GM12865 (cell line): ENCODE data around the gene NRXN2.

Experiments used
- DNase-seq: peaks from one replicate; pipeline ENCODE4 v3.0.0; 2010; ENCODE audit warnings: low read depth
- H3K4me3 ChIP-seq: 2 replicates; pipeline ENCODE4 v1.5.1; 2011; ENCODE audit warnings: mild to moderate bottlenecking, low read depth, low read length, control low read depth
- TF ChIP-seq, protein P1 (sequence below): IDR thresholded peaks from 2 replicates; pipeline ENCODE4 v1.5.1; 2011; ENCODE audit warnings: low read length, control low read depth, low read depth, inconsistent platforms; ENCODE audit not compliant: insufficient read depth; ENCODE audit errors: missing control alignments

Gene NRXN2

DNA sequence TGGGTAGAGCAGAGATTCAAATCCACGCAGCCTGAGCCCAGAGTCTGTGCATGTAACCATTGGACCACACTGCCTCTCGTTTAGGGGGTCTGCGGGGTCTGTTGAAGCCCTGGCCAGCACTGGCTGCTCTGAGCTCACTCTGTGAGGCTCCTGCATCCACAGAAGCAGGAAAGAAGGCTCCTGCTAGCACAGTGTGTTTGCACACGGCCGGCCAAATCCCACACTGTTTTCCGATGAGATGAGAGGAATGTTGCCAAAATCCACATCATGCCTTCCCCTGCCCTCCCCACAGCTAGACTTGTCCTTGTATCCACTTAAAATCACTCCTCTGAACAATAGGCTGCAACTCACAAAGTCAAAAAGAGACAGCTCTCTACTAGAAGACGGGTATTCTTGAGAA, 142.6 kb downstream of the NRXN2 start:
- H3K4me3 ChIP-seq = no peak overlapping the region
- TF ChIP-seq, protein P1, sequence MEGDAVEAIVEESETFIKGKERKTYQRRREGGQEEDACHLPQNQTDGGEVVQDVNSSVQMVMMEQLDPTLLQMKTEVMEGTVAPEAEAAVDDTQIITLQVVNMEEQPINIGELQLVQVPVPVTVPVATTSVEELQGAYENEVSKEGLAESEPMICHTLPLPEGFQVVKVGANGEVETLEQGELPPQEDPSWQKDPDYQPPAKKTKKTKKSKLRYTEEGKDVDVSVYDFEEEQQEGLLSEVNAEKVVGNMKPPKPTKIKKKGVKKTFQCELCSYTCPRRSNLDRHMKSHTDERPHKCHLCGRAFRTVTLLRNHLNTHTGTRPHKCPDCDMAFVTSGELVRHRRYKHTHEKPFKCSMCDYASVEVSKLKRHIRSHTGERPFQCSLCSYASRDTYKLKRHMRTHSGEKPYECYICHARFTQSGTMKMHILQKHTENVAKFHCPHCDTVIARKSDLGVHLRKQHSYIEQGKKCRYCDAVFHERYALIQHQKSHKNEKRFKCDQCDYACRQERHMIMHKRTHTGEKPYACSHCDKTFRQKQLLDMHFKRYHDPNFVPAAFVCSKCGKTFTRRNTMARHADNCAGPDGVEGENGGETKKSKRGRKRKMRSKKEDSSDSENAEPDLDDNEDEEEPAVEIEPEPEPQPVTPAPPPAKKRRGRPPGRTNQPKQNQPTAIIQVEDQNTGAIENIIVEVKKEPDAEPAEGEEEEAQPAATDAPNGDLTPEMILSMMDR = no peak
- no peak for DNase-seq

DNA sequence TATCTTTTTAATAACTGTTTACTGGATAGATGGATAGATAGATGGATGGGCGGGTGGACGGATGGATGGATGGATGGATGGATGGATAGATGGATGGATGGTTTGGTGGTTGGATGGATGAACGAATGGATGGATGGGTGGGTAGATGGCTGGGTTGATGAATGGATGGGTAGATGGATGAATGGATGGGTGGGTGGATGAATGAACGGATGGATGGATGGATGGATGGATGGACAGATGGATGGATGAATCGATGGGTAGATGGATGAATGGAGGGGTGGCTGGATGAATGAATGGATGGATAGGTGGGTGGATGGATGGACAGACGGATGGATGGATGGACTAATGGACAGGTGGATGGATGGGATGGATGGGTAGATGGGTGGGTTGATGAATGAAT, 145.8 kb downstream of the NRXN2 start:
- TF ChIP-seq, protein P1 = no peak
- H3K4me3 ChIP-seq = no peak overlapping the region
- DNase-seq = no peak

DNA sequence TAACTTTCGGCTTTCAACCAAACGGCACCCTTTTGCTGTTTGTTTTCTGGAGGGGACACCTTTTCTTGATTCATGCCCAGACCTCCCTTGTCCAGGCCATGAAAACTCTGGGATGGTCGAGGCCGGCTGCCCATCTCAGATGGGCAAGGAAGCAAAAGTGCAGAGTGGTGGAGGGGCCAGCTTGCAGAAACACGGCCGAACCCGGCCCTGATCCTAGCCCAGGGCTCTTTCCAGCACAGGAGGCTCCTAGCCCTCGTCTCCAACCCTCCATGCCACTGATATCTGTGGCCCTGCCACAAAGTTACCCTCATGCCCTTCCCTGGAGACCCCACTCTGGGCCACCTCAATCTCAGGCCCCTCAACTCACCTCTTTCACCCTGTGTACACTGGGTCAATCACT, 150.9 kb downstream of the NRXN2 start:
- no peak overlapping the region for H3K4me3 ChIP-seq
- no peak for DNase-seq
- TF ChIP-seq, protein P1 = no peak

DNA sequence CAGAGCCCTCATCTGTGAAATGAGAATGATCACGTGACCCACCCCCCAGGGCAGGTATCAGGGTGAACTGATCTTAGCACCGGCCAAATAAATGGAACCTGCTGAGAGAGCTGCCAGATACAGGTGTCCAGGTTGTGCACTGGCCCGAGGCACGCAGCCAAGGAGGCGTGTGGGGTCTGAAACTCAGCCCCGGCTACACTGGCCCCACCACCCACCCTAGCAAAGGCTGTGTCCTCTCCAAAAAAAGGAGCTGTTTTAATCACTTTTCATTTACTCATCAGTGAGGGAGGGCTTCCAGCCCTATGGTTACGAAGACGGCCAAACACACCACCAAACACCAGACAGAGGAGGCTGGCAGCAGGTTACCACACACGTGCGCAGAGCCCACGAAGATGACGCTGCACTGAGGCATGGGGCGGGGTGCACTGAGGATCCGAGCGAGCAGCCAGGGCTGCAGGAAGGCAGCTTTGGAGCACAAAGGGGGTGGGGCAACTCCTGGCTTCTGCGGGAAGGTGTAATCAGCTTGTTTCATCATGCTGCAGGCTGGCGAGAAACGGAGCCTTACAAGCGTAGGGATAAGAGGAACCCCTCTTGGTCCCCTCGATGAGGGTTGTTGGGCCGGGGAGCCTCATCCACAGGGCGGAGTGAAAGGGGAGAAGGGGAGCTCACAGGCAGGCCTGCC, 151.4 kb downstream of the NRXN2 start:
- H3K4me3 ChIP-seq = no peak overlapping the region
- TF ChIP-seq, protein P1 = no peak
- no peak for DNase-seq

DNA sequence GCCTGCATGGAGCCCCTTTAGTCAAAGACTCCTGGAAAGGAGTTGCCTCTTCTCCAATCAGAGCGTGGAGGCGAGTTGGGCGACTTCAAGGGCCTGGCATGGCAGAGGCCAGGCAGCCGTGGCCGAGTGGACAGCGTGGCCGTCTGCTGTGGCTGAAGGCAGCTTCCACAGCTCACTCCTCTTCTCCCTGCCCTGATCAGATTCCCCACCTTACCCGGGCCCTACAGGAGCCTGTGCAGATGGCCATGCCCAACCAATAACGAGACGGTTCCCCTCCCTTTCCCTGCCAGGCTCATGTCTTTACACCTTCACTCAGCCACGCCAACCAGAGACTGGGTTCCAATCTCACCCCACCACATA, 152.0 kb downstream of the NRXN2 start:
- no peak for DNase-seq
- H3K4me3 ChIP-seq = no peak overlapping the region
- TF ChIP-seq, protein P1 = no peak

DNA sequence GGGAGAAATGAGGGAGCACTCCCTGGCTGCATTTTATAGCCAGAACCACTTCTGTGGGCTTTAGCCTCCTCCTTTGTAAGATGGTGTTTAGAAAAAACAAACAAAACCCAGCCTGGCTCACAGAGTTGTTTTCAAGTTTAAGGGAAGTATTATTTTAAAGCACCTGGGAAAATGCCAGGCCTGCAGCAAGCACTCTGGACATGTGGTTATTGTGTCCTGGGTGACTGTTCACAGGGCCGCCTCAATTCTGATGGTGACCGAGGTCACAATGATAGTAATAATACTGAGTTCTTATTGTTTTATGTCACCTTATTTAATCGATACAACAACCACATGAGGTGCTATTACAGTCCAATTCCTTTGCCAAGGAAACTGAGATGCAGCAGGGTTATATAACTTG, 152.7 kb downstream of the NRXN2 start:
- no peak overlapping the region for H3K4me3 ChIP-seq
- no peak for DNase-seq
- TF ChIP-seq, protein P1 = no peak
